ENCODE results near the gene CPVL. TPM values are rescaled to one million over a fixed set of nuclear protein-coding genes. Genes with fewer than 3 reads are reported as not detected.

The CPVL gene
- total and polyA plus RNA-seq, 2 experiments from 2014 or later, result 31.9 to 37.8 TPM

Other genes with a start within 250 kb of the CPVL start
- 4.5 and 5.1 TPM in 2 replicates for gene TRIL, start 188.2 kb downstream of the CPVL start, total RNA-seq (2014; rRNA removed; shearing (Covaris generic))
- 0.95 and 1.2 TPM in 2 replicates for gene TRIL, start 188.2 kb downstream of the CPVL start, polyA plus RNA-seq (2016; fragmentation: Nextera tagmentation; extraction: Ambion mirVana)
- gene CHN2, start 48.2 kb upstream of the CPVL start, total RNA-seq (2014; rRNA removed; shearing (Covaris generic)), result 7.5 and 8.8 TPM in 2 replicates
- 6.1 and 9.2 TPM in 2 replicates for gene CHN2, start 48.2 kb upstream of the CPVL start, polyA plus RNA-seq (2016; fragmentation: Nextera tagmentation; extraction: Ambion mirVana)